ENCODE data around the gene NUTF2.
"Not testable (repeated sequence)": the region's sequence is repeated elsewhere in the genome, so short reads cannot be mapped to it uniquely, and the experiment has no call there.

NUTF2 gene

GRCh38 chr16:67841198-67841815, 5.4 kb upstream of the NUTF2 start:
- DNase-seq = peak; percentile 62

- DNase-seq = peak; percentile 90
These were observed 4.8 kb upstream of the NUTF2 start, which contains the start of gene THAP11 for GRCh38 chr16:67841816-67842508. Gene THAP11, plus strand, starts transcription at chr16:67842320. Its CDS starts 235 bp downstream, at chr16:67842555.

- DNase-seq = no peak
These were observed 4.0 kb upstream of the NUTF2 start for GRCh38 chr16:67842509-67843342.

- DNase-seq = no peak
These were observed 3.4 kb upstream of the NUTF2 start for GRCh38 chr16:67843343-67843765.

- DNase-seq = no peak
These were observed 2.2 kb upstream of the NUTF2 start for GRCh38 chr16:67844497-67844896.

- no peak for DNase-seq
These were observed 1.3 kb upstream of the NUTF2 start for GRCh38 chr16:67845291-67846062.

- no peak for DNase-seq
These were observed 742 bp upstream of the NUTF2 start for GRCh38 chr16:67846063-67846319.

GRCh38 chr16:67847064-67847861, 530 bp downstream of the NUTF2 start, which contains the start of gene CENPT:
Gene CENPT, minus strand, starts transcription at chr16:67847693. Its CDS starts 13,834 bp downstream, at chr16:67833859.
- DNase-seq = no peak

- DNase-seq = no peak
These were observed 1.4 kb downstream of the NUTF2 start for GRCh38 chr16:67848118-67848517.

- no peak for DNase-seq
These were observed 6.9 kb downstream of the NUTF2 start for GRCh38 chr16:67853670-67854069.

GRCh38 chr16:67855789-67856188, 9.1 kb downstream of the NUTF2 start:
- no peak for DNase-seq

GRCh38 chr16:67856927-67857546, 10.3 kb downstream of the NUTF2 start:
- DNase-seq = no peak

GRCh38 chr16:67857547-67858233, 11.0 kb downstream of the NUTF2 start:
- DNase-seq = no peak

- no peak for DNase-seq
These were observed 11.8 kb downstream of the NUTF2 start for GRCh38 chr16:67858500-67858899.

- no peak for DNase-seq
These were observed 14.1 kb downstream of the NUTF2 start for GRCh38 chr16:67860589-67861398.

GRCh38 chr16:67861877-67862276, 15.1 kb downstream of the NUTF2 start:
- no peak for DNase-seq

GRCh38 chr16:67862623-67863583, 16.2 kb downstream of the NUTF2 start:
- no peak for DNase-seq

- not testable (repeated sequence) for DNase-seq
These were observed 17.3 kb downstream of the NUTF2 start for GRCh38 chr16:67864044-67864443.

- DNase-seq = no peak
These were observed 17.9 kb downstream of the NUTF2 start for GRCh38 chr16:67864594-67864993.
